SK-N-SH treated with all-trans-retinoic acid at 6 μM for 48 hours (cell line): Measurements from ENCODE around the gene PHF21B.

ENCODE experiments used
- ATAC-seq: fragments of 200-7000 bp; cut with Tn5 transposase; 3 replicates; pipeline ENCODE4 v1.9.1; 2020; ENCODE audit warnings: mild to moderate bottlenecking, moderate library complexity
- ARNTL ChIP-seq: fragments of 450-650 bp; formaldehyde crosslinking; IDR thresholded peaks from 2 replicates; pipeline ENCODE4 v1.5.0; 2020; ENCODE audit warnings: low read depth, mild to moderate bottlenecking, moderate library complexity, borderline replicate concordance
- BACH2 ChIP-seq: fragments of 250-450 bp; sonication (Bioruptor Pico); IDR thresholded peaks from 2 replicates; pipeline ENCODE4 v1.9.0; 2021; ENCODE audit warnings: mild to moderate bottlenecking, borderline replicate concordance
- ESRRG ChIP-seq: fragments of 250-450 bp; sonication (Bioruptor Pico); IDR thresholded peaks from 2 replicates; pipeline ENCODE4 v1.6.1; 2021; ENCODE audit warnings: mild to moderate bottlenecking
- GLIS3 ChIP-seq: fragments of 250-450 bp; sonication (Bioruptor Pico); IDR thresholded peaks from 2 replicates; pipeline ENCODE4 v1.5.0; 2020; ENCODE audit warnings: mild to moderate bottlenecking, moderate library complexity
- ISL1 ChIP-seq: fragments of 250-450 bp; sonication (Bioruptor Pico); IDR thresholded peaks from 2 replicates; pipeline ENCODE4 v2.1.2; 2022; ENCODE audit warnings: mild to moderate bottlenecking, moderate library complexity
- POU6F1 ChIP-seq: fragments of 250-450 bp; sonication (Bioruptor Pico); IDR thresholded peaks from 2 replicates; pipeline ENCODE4 v1.8.0; 2021; ENCODE audit warnings: low read depth, mild to moderate bottlenecking, moderate library complexity, borderline replicate concordance
- PPARA ChIP-seq: fragments of 250-450 bp; sonication (Bioruptor Pico); IDR thresholded peaks from 2 replicates; pipeline ENCODE4 v1.5.0; 2020; ENCODE audit warnings: mild to moderate bottlenecking, borderline replicate concordance
- RARB ChIP-seq: fragments of 250-450 bp; sonication (Bioruptor Pico); IDR thresholded peaks from 2 replicates; pipeline ENCODE4 v1.8.0; 2021; ENCODE audit warnings: mild to moderate bottlenecking, moderate library complexity
- SNAI2 ChIP-seq: fragments of 250-450 bp; sonication (Bioruptor Pico); IDR thresholded peaks from 2 replicates; pipeline ENCODE4 v1.5.0; 2020; ENCODE audit warnings: mild to moderate bottlenecking, moderate library complexity
- TCF4 ChIP-seq: fragments of 250-450 bp; sonication (Bioruptor Pico); IDR thresholded peaks from 2 replicates; pipeline ENCODE4 v1.8.0; 2021; ENCODE audit warnings: mild to moderate bottlenecking, moderate library complexity, borderline replicate concordance
- TOX ChIP-seq: fragments of 250-450 bp; sonication (Bioruptor Pico); IDR thresholded peaks from 2 replicates; pipeline ENCODE4 v1.8.0; 2021; ENCODE audit warnings: mild to moderate bottlenecking, moderate library complexity, borderline replicate concordance
- TSHZ2 ChIP-seq: fragments of 250-450 bp; sonication (Bioruptor Pico); IDR thresholded peaks from 2 replicates; pipeline ENCODE4 v1.5.0; 2020; ENCODE audit warnings: mild to moderate bottlenecking, moderate library complexity
- ZFP3 ChIP-seq: fragments of 250-450 bp; sonication (Bioruptor Pico); IDR thresholded peaks from 2 replicates; pipeline ENCODE4 v1.5.0; 2020; ENCODE audit warnings: mild to moderate bottlenecking, moderate library complexity
- ZFP30 ChIP-seq: fragments of 450-650 bp; formaldehyde crosslinking; IDR thresholded peaks from 2 replicates; pipeline ENCODE4 v1.5.0; 2022; ENCODE audit warnings: mild to moderate bottlenecking, moderate library complexity
- ZNF565 ChIP-seq: fragments of 450-650 bp; formaldehyde crosslinking; conservative IDR thresholded peaks from 2 replicates; pipeline ENCODE4 v1.5.0; 2020; ENCODE audit warnings: low read depth, mild to moderate bottlenecking, moderate library complexity
- ZNF70 ChIP-seq: fragments of 450-650 bp; formaldehyde crosslinking; IDR thresholded peaks from 2 replicates; pipeline ENCODE4 v1.5.0; 2020; ENCODE audit warnings: mild to moderate bottlenecking, moderate library complexity
- TF ChIP-seq, protein P1 (sequence below): fragments of 250-450 bp; sonication (Bioruptor Pico); IDR thresholded peaks from 2 replicates; pipeline ENCODE4 v1.5.1; 2020; ENCODE audit warnings: low read depth, mild to moderate bottlenecking, moderate library complexity
- TF ChIP-seq, protein P2 (sequence below): fragments of 250-450 bp; sonication (Bioruptor Pico); IDR thresholded peaks from 2 replicates; pipeline ENCODE4 v1.5.1; 2021; ENCODE audit warnings: mild to moderate bottlenecking, moderate library complexity

Gene PHF21B

GRCh38 chr22:44944883-44945601 is 64.8 kb downstream of the PHF21B start:
- no peak for ATAC-seq
- no peak for TF ChIP-seq ZFP3
- TF ChIP-seq, protein P1, sequence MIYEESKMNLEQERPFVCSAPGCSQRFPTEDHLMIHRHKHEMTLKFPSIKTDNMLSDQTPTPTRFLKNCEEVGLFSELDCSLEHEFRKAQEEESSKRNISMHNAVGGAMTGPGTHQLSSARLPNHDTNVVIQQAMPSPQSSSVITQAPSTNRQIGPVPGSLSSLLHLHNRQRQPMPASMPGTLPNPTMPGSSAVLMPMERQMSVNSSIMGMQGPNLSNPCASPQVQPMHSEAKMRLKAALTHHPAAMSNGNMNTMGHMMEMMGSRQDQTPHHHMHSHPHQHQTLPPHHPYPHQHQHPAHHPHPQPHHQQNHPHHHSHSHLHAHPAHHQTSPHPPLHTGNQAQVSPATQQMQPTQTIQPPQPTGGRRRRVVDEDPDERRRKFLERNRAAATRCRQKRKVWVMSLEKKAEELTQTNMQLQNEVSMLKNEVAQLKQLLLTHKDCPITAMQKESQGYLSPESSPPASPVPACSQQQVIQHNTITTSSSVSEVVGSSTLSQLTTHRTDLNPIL (CRISPR knock-in tag): no peak
- TF ChIP-seq GLIS3: no peak
- no peak for TF ChIP-seq SNAI2 (CRISPR knock-in tag)
- no peak for TF ChIP-seq ZNF70 (CRISPR knock-in tag)
- TF ChIP-seq POU6F1: no peak
- no peak for TF ChIP-seq ARNTL (CRISPR knock-in tag)
- TF ChIP-seq TSHZ2 (CRISPR knock-in tag): no peak
- TF ChIP-seq RARB: no peak
- TF ChIP-seq, protein P2, sequence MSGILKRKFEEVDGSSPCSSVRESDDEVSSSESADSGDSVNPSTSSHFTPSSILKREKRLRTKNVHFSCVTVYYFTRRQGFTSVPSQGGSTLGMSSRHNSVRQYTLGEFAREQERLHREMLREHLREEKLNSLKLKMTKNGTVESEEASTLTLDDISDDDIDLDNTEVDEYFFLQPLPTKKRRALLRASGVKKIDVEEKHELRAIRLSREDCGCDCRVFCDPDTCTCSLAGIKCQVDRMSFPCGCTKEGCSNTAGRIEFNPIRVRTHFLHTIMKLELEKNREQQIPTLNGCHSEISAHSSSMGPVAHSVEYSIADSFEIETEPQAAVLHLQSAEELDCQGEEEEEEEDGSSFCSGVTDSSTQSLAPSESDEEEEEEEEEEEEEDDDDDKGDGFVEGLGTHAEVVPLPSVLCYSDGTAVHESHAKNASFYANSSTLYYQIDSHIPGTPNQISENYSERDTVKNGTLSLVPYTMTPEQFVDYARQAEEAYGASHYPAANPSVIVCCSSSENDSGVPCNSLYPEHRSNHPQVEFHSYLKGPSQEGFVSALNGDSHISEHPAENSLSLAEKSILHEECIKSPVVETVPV (CRISPR knock-in tag): no peak
- TF ChIP-seq PPARA (CRISPR knock-in tag): no peak
- TF ChIP-seq BACH2 (CRISPR knock-in tag): no peak
- TF ChIP-seq ISL1 (CRISPR knock-in tag): no peak
- TF ChIP-seq ESRRG: no peak
- no peak for TF ChIP-seq TCF4 (CRISPR knock-in tag)
- no peak for TF ChIP-seq ZNF565 (CRISPR knock-in tag)
- TF ChIP-seq, all 23 proteins: peak for 0

DNA sequence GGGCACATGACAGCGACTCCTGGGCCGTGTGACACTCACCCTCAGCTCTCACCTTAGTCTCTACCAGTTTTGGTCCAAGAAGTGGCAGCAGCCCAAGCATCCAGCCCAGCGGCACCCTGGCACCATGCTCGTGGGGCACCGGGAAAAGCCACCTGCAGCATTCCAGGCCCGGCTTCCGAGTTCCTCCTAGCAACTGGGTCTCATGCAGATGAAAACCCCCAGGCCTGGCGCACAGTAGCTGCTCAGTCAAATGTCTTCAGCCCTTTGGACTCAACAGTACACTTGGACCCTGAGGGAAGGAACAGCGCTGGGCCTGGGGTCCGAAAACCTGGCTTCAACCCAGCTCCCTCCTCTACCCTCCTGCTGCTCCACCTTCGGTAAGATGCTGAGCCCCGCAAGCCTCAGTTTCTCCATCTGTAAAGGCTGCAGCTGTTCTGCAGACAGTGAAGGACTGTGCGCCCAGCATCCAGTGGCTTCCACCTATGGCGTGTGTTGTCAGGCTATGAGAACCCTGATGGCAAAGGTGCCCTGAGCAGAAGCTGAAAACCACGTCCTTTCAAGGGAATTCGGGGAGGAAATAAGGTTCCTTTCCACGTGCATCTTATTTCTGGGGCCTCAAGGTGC is 66.0 kb downstream of the PHF21B start:
- TF ChIP-seq TOX (CRISPR knock-in tag): no peak
- no peak for TF ChIP-seq ARNTL (CRISPR knock-in tag)
- no peak for TF ChIP-seq TSHZ2 (CRISPR knock-in tag)
- no peak for TF ChIP-seq ZFP30
- TF ChIP-seq POU6F1: no peak
- no peak for TF ChIP-seq ESRRG
- no peak for ATAC-seq
